Activated CD8-positive, alpha-beta memory T cell treated with anti-CD3 and anti-CD28 coated beads, Interleukin-2, amount 50 U/mL, for 4 hours (primary cell): ENCODE measurements around the gene DENND6A.
A peak's percentile ranks its signal among the peaks of the same experiment; 100 is the strongest.
"Not testable (repeated sequence)": the region's sequence is repeated elsewhere in the genome, so short reads cannot be mapped to it uniquely, and the experiment has no call there.

Source experiments
- DNase-seq: peaks from one replicate; pipeline ENCODE4 v3.0.0-alpha.2; 2020

DENND6A gene

GRCh38 chr3:57692396-57693147 lies at the start of gene DENND6A:
Gene DENND6A (minus strand): TSS chr3:57693077. CDS start chr3:57693018, 59 bp downstream.
- peak; percentile 96 for DNase-seq

GRCh38 chr3:57740027-57740426 lies 47.1 kb upstream of the DENND6A start:
- DNase-seq = no peak

DNA sequence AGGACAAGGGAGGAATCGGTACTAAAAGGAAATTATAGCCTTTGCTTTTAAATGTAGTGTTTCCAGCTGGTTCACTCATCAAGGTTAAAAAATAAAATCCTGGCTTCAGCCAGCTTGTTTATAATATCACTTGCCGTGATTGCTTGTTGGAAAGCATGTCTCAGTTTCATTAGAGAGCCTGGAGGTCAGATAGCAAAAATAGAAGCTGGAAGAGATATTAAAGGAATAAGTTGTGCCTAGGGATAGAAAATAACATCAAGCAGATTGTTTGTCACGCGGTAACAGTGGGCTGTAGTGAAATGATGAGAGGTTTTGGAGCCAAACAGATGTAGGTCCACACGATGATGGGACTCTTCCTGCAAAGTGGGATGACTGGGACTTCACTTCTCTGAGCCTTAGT lies 45.5 kb upstream of the DENND6A start:
- no peak for DNase-seq

- no peak for DNase-seq
Observed at GRCh38 chr3:57737840-57738239, 45.0 kb upstream of the DENND6A start.

- DNase-seq = no peak
Observed at GRCh38 chr3:57735405-57735804, 42.5 kb upstream of the DENND6A start.

DNA sequence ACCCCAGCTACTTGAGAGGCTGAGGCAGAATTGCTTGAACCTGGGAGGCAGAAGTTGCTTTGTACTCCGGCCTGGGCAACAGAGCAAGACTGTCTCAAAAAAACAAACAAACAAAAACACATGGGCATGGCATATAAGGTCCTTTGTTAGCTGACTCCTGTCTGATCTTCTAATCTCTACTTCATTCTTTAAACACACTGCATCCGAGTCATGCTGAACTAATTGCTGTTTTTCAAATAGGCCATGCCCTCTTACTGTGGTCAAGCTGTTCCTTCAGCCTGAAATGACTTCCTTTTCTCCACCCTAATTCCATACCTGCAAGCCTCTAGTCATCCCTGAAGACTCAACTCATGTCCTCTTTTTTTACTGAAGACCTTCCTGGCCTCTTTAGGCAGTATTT lies 40.9 kb upstream of the DENND6A start:
- DNase-seq = no peak

DNA sequence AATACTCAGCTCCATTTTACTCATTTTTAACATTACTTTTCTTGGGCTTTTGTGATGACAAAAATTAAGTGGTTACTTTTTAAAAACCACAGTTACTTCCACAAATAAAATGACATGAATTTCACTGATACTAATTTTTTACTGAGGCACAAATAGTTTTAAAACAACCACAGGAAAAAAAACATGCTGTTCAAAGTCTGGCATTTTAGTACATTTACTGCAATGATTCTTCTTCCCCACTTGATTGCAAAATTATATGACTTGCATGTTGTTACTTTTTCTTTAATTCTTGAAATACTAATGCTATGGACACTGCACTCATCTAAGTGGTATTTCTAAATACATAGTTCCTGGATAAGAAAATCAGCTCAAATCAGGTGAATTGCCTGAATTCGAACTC lies 38.4 kb upstream of the DENND6A start:
- DNase-seq = no peak

GRCh38 chr3:57730682-57731081 lies 37.8 kb upstream of the DENND6A start:
- DNase-seq = no peak

GRCh38 chr3:57729334-57730045 lies 36.6 kb upstream of the DENND6A start:
- no peak for DNase-seq

GRCh38 chr3:57727106-57727505 lies 34.2 kb upstream of the DENND6A start:
- no peak for DNase-seq

- DNase-seq = no peak
Observed at GRCh38 chr3:57726397-57726796, 33.5 kb upstream of the DENND6A start.

- no peak for DNase-seq
Observed at GRCh38 chr3:57718118-57718517, 25.2 kb upstream of the DENND6A start.

DNA sequence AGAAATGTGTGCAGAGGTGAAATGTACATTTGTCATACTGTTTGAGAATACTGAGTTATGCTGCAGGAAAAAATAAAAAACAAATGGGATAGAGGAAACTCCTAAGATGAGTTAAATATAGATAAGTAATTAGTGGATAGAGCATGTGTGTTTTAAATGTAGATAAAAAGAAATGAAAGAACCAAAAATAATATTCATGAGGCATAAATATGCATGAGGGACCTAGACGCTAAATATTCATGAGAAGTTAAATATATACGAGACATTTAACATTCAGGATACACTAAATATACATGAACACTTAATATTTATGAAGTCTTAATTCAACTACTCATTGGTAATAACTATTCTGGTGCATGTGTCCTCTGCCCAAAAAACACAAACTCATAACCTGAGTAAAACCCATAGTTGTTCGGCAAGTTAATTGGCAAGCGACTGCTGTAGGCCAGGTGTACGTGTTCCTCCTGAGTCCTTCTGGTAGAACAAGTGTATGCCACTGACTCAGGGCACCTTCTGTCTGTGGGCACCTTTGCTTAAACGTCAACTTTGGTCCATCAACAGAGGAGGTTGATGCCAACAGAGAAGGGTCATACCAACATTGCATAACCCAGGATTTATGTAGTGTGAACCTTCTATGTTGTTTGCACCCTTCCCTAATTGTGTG lies 24.5 kb upstream of the DENND6A start:
- DNase-seq = no peak

- DNase-seq = no peak
Observed at GRCh38 chr3:57715686-57716085, 22.8 kb upstream of the DENND6A start.

DNA sequence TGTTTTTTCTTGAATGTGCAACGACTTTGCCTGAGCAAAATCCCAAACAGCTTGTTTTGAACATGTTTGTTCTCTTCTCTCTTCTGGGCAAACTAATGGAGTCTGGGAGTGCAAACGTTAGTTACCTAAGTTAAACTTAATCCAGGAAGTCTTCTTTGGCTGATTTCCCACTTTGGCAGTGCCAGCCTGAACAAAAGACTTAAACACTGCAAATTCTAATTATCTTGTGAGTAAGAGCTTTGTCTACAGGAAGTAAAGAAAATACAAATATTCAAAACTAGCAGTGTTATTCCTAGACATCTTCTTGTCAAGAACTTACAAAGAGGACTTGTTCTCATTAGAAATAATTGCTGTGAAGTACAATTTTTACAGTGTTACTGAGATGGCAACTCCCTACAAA lies 16.7 kb upstream of the DENND6A start:
- no peak for DNase-seq

- DNase-seq = no peak
Observed at GRCh38 chr3:57709031-57709430, 16.2 kb upstream of the DENND6A start.

GRCh38 chr3:57706462-57706861 lies 13.6 kb upstream of the DENND6A start:
- DNase-seq = no peak

- not testable (repeated sequence) for DNase-seq
Observed at GRCh38 chr3:57705351-57705750, 12.5 kb upstream of the DENND6A start.

- no peak for DNase-seq
Observed at GRCh38 chr3:57701781-57702180, 8.9 kb upstream of the DENND6A start.

DNA sequence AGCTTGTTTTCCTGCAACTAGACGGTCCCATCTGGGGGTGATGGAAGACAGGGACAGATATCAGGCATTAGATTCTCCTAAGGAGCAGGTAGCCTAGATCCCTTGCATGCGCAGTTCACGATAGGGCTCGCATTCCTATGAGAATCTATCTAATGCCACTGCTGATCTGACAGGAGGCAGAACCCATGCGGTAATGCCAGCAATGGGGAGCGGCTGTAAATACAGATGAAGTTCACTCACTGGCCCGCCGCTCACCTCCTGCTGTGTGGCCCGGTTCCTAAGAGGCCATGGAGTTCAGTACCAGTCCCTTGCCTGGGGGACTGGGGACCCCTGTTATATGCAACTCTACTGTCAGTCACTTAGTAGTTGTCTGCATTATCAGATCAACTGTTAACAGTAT lies 7.9 kb upstream of the DENND6A start:
- no peak for DNase-seq

GRCh38 chr3:57699591-57699990 lies 6.7 kb upstream of the DENND6A start:
- no peak for DNase-seq

GRCh38 chr3:57696801-57697321 lies 4.0 kb upstream of the DENND6A start:
- DNase-seq = no peak

DNA sequence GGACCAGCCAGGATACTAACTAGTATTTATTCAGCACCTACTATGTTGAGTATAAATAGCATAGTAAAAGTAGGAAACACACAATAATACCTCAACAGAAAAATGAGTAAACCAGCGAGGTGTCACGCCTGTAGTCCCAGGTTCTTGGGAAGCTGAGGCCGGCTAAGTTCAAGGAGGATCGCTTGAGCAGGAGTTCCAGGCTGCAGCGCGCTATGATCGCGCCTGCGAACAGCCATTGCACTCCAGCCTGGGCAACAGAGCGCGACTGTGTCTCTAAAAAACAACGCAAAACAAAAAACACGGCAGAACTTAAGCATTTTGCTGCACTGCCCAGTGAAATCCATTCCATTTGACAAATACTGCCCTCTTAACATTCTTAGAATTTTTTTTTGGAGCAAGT lies 1.3 kb upstream of the DENND6A start:
- no peak for DNase-seq

GRCh38 chr3:57692133-57692395 lies 813 bp downstream of the DENND6A start:
- not testable (repeated sequence) for DNase-seq
